ENCODE results near the gene EFCAB8.

Gene EFCAB8

GRCh38 chr20:32877507-32877906 is 18.8 kb downstream of the EFCAB8 start:
- Histone ChIP-seq H3K79me2 (ENCODE audit: insufficient read depth, low read length) (no peaks in the 10 kb centered on the region), H2AFZ (ENCODE audit: low read depth, low read length) (no peak overlapping the region), H3K4me2 (ENCODE audit: insufficient read depth, low read length) (no peak overlapping the region), H3K9me3 (ENCODE audit: insufficient read depth, low read length, severe bottlenecking) (no peaks in the 10 kb centered on the region), H4K20me1 (ENCODE audit: insufficient read depth, low read length) (no peaks in the 10 kb centered on the region), H3K4me3 (ENCODE audit: low read depth in 1 of 2, low read length in 2 of 2) (no peak overlapping the region), H3K9ac (ENCODE audit: low read depth, low read length) (no peak overlapping the region), H3K27me3 (ENCODE audit: insufficient read depth, low read length, poor library complexity) (no peaks in the 10 kb centered on the region), H3K27ac (ENCODE audit: low read length) (no peak overlapping the region), H3K4me1 (ENCODE audit: insufficient read depth, low read length) (no peaks in the 10 kb centered on the region), H3K36me3 (ENCODE audit: insufficient read depth, low read length) (no peaks in the 10 kb centered on the region)
- no peak for ATAC-seq (ENCODE audit: insufficient read depth, low read depth)
- TF ChIP-seq, protein P1, sequence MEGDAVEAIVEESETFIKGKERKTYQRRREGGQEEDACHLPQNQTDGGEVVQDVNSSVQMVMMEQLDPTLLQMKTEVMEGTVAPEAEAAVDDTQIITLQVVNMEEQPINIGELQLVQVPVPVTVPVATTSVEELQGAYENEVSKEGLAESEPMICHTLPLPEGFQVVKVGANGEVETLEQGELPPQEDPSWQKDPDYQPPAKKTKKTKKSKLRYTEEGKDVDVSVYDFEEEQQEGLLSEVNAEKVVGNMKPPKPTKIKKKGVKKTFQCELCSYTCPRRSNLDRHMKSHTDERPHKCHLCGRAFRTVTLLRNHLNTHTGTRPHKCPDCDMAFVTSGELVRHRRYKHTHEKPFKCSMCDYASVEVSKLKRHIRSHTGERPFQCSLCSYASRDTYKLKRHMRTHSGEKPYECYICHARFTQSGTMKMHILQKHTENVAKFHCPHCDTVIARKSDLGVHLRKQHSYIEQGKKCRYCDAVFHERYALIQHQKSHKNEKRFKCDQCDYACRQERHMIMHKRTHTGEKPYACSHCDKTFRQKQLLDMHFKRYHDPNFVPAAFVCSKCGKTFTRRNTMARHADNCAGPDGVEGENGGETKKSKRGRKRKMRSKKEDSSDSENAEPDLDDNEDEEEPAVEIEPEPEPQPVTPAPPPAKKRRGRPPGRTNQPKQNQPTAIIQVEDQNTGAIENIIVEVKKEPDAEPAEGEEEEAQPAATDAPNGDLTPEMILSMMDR (IDR thresholded peaks at IDR 0.05; ENCODE audit: borderline replicate concordance, extremely low read depth, low read length, poor library complexity, severe bottlenecking) = no peak
- DNase-seq = no peak

GRCh38 chr20:32878820-32879219 is 20.1 kb downstream of the EFCAB8 start:
- Histone ChIP-seq H4K20me1 (ENCODE audit: insufficient read depth, low read length) (no peaks in the 10 kb centered on the region), H3K4me3 (ENCODE audit: low read depth in 1 of 2, low read length in 2 of 2) (no peak overlapping the region)

GRCh38 chr20:32879538-32879937 is 20.8 kb downstream of the EFCAB8 start:
- Histone ChIP-seq H3K27me3 (ENCODE audit: insufficient read depth, low read length, poor library complexity) (no peaks in the 10 kb centered on the region), H3K4me1 (ENCODE audit: insufficient read depth, low read length) (no peaks in the 10 kb centered on the region), H3K4me2 (ENCODE audit: insufficient read depth, low read length) (no peak overlapping the region), H3K36me3 (ENCODE audit: insufficient read depth, low read length) (no peaks in the 10 kb centered on the region), H2AFZ (ENCODE audit: low read depth, low read length) (no peak overlapping the region), H3K9me3 (ENCODE audit: insufficient read depth, low read length, severe bottlenecking) (no peaks in the 10 kb centered on the region), H3K9ac (ENCODE audit: low read depth, low read length) (no peak overlapping the region), H4K20me1 (ENCODE audit: insufficient read depth, low read length) (no peaks in the 10 kb centered on the region), H3K79me2 (ENCODE audit: insufficient read depth, low read length) (no peaks in the 10 kb centered on the region), H3K27ac (ENCODE audit: low read length) (no peak overlapping the region), H3K4me3 (ENCODE audit: low read depth in 1 of 2, low read length in 2 of 2) (no peak overlapping the region)
- DNase-seq (no peak), ATAC-seq (ENCODE audit: insufficient read depth, low read depth) (no peak)
- TF ChIP-seq, protein P1 (IDR thresholded peaks at IDR 0.05; ENCODE audit: borderline replicate concordance, extremely low read depth, low read length, poor library complexity, severe bottlenecking) = no peak
- TF ChIP-seq EZH2 (IDR thresholded peaks at IDR 0.05; ENCODE audit: borderline replicate concordance, low read depth, low read length, severe bottlenecking) = no peak

More at GRCh38 chr20:32878820-32879219, 20.1 kb downstream of the EFCAB8 start:
- H3K36me3 ChIP-seq (ENCODE audit: insufficient read depth, low read length) = no peaks in the 10 kb centered on the region
- no peaks in the 10 kb centered on the region for H3K27me3 ChIP-seq (ENCODE audit: insufficient read depth, low read length, poor library complexity)
- TF ChIP-seq, protein P1 (IDR thresholded peaks at IDR 0.05; ENCODE audit: borderline replicate concordance, extremely low read depth, low read length, poor library complexity, severe bottlenecking) = no peak
- no peak for TF ChIP-seq EZH2 (IDR thresholded peaks at IDR 0.05; ENCODE audit: borderline replicate concordance, low read depth, low read length, severe bottlenecking)
- no peak overlapping the region for H3K27ac ChIP-seq (ENCODE audit: low read length)
- H3K4me1 ChIP-seq (ENCODE audit: insufficient read depth, low read length) = no peaks in the 10 kb centered on the region
- H3K9me3 ChIP-seq (ENCODE audit: insufficient read depth, low read length, severe bottlenecking) = no peaks in the 10 kb centered on the region
- H3K9ac ChIP-seq (ENCODE audit: low read depth, low read length) = no peak overlapping the region
- no peak for DNase-seq
- H2AFZ ChIP-seq (ENCODE audit: low read depth, low read length) = no peak overlapping the region
- ATAC-seq (ENCODE audit: insufficient read depth, low read depth) = no peak
- H3K79me2 ChIP-seq (ENCODE audit: insufficient read depth, low read length) = no peaks in the 10 kb centered on the region
- H3K4me2 ChIP-seq (ENCODE audit: insufficient read depth, low read length) = no peak overlapping the region

GRCh38 chr20:32880635-32881034 is 21.9 kb downstream of the EFCAB8 start:
- TF ChIP-seq, protein P1 (IDR thresholded peaks at IDR 0.05; ENCODE audit: borderline replicate concordance, extremely low read depth, low read length, poor library complexity, severe bottlenecking) = no peak
- no peak for TF ChIP-seq EZH2 (IDR thresholded peaks at IDR 0.05; ENCODE audit: borderline replicate concordance, low read depth, low read length, severe bottlenecking)

More at GRCh38 chr20:32880635-32881034, 21.9 kb downstream of the EFCAB8 start:
- Histone ChIP-seq H3K9ac (ENCODE audit: low read depth, low read length) (no peak overlapping the region), H3K4me1 (ENCODE audit: insufficient read depth, low read length) (no peaks in the 10 kb centered on the region), H2AFZ (ENCODE audit: low read depth, low read length) (no peak overlapping the region), H3K9me3 (ENCODE audit: insufficient read depth, low read length, severe bottlenecking) (no peaks in the 10 kb centered on the region), H3K27me3 (ENCODE audit: insufficient read depth, low read length, poor library complexity) (no peaks in the 10 kb centered on the region), H3K4me2 (ENCODE audit: insufficient read depth, low read length) (no peak overlapping the region), H3K36me3 (ENCODE audit: insufficient read depth, low read length) (no peaks in the 10 kb centered on the region), H3K79me2 (ENCODE audit: insufficient read depth, low read length) (no peaks in the 10 kb centered on the region), H4K20me1 (ENCODE audit: insufficient read depth, low read length) (no peaks in the 10 kb centered on the region), H3K27ac (ENCODE audit: low read length) (no peak overlapping the region), H3K4me3 (ENCODE audit: low read depth in 1 of 2, low read length in 2 of 2) (no peak overlapping the region)
- DNase-seq (no peak), ATAC-seq (ENCODE audit: insufficient read depth, low read depth) (no peak)

All from DND-41 (cell line).